Endothelial cell of hepatic sinusoid (primary cell): Measurements from ENCODE around the gene LCE3B.
"Not testable (repeated sequence)": the region's sequence is repeated elsewhere in the genome, so short reads cannot be mapped to it uniquely, and the experiment has no call there.

Experiments
- in situ Hi-C: cut with HindIII; loops from 2 replicates; pipeline ENCODE4 v1.10.0; 2017; ENCODE audit warnings: low sequenced_read_pairs

The LCE3B gene, protein sequence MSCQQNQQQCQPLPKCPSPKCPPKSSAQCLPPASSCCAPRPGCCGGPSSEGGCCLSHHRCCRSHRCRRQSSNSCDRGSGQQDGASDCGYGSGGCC

DNA sequence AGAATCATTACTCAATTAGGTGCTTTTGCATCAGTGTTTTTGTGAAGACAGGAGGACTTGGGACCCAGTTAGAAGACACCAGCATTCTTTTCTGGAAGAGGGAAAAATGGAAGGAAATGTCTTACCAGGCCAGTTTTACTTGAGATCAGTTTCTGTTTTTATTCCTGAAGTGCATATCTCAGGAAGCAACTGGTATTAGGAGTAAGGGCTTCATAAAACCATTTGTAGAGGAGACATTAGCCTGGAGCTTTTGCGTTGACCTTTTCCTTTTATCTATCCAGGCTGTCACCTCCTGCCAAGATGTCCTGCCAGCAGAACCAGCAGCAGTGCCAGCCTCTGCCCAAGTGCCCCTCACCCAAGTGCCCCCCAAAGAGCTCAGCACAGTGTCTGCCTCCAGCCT lies at the start of gene LCE3B:
LCE3B (plus strand) TSS at position 301 of the 400 bp plus-strand sequence; CDS start at position 301, 0 bp downstream.
- in situ Hi-C loops = no loop called here

DNA sequence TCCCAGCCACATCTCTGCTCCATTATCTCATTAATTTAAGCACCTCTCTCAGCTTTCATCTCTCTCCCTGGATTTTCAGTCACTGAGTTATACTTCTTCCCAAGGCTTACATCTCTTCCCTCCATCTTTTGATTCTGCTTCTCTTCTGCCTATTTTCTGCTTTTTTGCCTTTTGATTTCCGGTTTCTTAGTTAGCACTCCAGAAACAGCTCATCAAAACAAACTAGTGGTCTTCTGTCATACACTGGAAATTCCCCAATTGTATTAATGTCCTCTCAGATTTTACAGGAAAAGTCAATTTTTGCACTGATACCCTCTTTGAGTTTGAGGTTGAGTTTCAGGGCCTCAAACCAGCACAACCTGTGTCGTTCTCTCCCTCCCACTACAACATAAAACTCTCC lies 48.5 kb upstream of the LCE3B start:
- in situ Hi-C loops = no loop called here

DNA sequence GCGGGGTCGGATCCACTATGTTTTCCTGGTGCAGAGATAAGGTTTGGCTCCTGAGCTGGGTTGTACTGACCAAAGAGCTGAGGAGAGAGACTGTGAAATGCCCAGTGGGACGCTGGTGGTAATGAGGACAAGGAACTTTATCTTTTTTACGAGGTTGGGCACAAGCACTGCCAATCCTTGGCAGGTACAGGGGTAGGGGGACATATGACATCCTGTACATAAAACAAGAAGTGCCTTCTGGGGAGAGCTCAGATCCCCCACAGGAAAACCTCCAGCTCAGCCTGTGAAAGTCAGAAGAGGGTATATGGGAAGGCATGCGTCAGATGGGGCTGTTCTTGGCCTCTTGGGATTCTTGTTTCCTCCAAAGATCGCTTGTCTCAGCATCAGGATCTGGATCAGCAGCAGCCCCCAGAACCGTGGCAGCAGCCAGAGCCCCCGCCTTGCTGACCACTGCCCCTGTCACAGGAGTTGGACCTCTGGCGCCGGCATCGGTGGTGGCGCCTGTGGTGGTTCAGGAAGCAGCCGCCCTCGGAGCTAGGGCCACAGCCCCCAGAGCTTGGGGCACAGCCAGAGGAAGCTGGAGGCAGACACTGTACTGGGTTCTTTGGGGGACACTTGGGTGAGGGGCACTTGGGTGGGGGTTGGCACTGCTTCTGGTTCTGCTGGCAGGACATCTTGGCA lies 47.9 kb upstream of the LCE3B start:
- in situ Hi-C loops = no loop called here

DNA sequence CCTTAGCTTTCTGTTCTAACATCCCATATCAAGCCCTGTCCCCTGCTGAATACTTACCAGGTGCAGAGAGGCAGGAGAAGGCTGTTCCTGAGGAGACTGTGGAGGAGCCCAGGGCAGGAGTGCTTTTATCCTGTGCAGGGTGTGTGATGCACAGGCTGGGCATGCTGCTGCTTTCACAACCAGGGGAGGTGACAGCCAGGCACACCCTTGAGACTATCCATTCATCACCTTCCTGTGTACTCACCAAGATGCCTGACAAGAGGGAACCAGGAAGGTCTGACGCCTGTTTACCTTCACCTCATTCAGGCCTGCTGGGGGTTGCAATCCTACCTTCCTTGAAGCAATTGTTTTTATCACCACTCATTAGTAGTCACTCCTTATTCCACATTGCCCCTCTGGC lies 46.9 kb upstream of the LCE3B start, which contains the start of gene LCE3E:
LCE3E (minus strand) TSS at position 100 of the 400 bp plus-strand sequence. CDS start 572 bp downstream, outside the sequence.
- in situ Hi-C loops = no loop called here

DNA sequence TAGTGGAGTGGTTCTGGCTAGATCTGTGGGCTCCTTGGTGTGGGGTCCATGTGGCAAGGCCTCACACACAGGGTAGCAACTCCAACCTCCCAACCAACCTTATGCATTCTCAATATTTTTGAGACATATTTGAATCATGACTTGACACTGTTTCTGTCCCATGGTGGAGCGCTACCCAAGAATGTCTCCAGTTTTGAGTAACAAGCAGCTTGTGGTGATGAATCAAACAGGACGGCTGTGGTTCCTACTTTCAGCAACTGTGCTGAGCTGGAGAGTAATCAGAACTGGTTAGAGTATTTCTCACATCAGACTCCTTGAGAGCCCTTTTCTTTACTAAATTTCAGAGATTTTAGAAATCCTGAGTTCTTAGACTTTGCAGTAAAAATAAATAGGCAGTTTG lies 36.4 kb upstream of the LCE3B start:
- in situ Hi-C loops = no loop called here

DNA sequence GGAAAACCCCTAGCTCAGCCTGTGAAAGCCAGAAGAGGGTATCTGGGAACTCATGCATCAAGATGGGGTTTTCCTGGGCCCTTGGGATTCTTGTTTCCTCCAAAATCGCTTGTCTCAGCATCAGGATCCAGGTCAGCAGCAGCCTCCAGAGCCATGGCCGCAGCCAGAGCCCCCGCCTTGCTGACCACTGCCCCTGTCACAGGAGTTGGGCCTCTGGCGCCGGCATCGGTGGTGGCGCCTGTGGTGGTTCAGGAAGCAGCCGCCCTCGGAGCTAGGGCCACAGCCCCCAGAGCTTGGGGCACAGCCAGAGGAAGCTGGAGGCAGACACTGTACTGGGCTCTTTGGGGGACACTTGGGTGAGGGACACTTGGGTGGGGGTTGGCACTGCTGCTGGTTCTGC lies 34.1 kb upstream of the LCE3B start:
- in situ Hi-C loops = not testable (repeated sequence)

DNA sequence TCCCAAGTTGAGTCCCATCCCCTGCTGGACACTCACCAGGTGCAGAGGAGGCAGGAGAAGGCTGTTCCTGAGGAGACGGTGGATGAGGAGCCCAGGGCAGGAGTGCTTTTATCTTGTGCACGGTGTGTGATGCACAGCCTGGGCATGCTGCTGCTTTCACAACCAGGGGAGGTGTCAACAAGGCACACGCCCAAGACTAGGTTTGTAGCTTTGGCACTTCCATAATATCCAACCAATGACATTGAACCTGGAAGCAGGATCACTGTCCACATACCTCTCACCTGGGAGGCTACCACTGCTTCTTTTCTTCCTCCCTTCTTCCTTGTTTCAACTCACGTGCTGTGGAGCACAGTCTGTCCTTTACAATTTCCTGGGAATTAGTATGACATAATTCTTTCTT lies 33.2 kb upstream of the LCE3B start, which contains the start of gene LCE3D:
LCE3D (minus strand) TSS at position 84 of the 400 bp plus-strand sequence. CDS start 580 bp downstream, outside the sequence.
- in situ Hi-C loops = no loop called here

DNA sequence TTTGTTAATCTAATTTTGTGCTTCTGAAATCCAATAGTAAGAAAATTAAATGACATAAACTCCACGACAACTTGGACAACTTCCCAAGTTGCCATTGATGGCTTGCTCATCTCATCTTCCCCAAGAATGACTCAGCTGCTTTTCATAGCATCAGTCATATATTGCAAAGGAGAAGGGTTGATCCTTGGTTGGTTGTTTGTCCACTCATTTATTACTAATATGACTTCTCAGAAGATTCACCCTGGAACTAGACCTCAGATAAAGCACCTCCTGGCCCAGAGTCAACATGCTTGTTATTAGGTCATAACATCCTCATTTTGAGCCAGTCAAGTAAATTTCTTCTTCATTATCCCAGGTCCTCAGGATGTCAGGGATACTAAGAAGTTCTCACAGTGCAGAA lies 31.0 kb upstream of the LCE3B start:
- in situ Hi-C loops = no loop called here

DNA sequence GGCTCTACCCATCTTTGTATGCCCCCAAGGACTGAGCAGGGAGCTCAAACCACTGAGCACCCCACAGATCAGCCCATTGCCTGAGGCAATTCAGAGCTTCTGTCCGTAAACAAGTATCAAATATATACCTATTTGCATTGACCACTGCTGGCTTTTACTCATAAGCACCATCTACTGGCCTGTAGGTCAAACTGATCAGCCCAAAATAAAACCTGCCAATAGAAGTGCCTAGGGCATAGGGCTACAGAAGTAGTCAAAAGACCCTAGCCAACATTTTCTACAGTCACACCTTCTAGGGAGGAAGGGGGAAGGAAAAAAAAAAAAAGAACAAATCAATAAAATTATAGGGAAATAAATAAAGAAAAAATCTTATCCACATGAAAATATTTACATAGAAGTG lies 28.0 kb upstream of the LCE3B start:
- in situ Hi-C loops = no loop called here

DNA sequence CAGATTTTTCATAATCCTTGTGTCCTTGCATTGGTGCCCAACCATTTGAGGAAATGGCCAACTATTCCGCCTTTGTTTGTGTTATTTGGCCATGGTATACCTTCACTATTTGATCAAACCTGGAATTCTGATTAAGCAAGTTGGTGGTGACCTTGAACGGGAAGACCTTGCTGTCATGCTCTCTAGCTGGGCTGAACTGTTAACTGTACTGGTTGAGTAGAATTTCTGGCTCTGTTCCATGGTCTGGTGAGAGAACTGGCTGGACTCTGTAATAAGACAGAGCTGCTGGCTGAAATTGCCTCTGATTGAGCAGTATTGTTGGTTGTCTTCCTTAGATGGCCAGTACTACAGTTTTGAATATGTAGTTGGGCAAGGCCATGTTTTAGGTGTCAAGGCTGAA lies 16.6 kb upstream of the LCE3B start:
- in situ Hi-C loops = no loop called here

DNA sequence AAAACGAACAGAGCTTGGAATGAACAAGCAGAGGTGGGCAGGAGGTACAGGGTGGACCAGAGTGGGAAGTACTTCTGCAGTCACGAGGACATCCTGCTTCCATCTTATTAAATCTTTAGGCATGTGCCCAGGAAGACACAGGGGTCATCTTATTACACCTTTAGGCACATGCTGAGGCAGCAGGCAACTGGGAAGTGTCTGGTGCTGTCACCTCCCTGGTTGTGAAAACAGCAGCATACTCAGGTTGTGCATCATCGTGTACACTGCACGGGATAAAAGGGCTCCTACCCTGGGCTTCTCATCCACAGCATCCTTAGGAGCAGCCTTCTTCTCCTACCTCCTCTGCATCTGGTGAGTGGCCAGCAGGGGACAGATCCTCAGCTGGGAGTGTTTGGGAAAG lies 13.7 kb upstream of the LCE3B start, which contains the start of gene LCE3C:
LCE3C (plus strand) TSS at position 301 of the 400 bp plus-strand sequence. CDS start 498 bp downstream, outside the sequence.
- in situ Hi-C loops = no loop called here

DNA sequence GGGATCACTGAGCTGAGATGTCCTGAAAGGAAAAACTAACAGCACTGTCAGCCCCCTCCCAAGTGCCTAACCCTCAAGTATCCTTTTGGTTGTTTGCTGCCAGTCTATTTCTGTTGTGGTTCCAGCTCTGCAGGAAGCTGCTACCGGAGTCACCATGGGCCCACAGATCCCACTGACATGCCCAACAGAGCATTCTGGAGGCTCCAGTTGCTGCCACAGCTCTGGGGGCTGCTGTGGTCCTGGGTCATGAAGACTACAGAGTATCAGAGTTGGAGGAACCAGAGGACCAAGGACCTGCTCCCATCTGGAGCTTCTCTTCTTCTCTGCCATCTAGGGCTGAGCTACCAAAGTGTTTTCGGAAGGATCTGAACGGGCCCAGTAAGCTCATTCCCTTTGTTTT lies 8.4 kb downstream of the LCE3B start:
- in situ Hi-C loops = no loop called here

DNA sequence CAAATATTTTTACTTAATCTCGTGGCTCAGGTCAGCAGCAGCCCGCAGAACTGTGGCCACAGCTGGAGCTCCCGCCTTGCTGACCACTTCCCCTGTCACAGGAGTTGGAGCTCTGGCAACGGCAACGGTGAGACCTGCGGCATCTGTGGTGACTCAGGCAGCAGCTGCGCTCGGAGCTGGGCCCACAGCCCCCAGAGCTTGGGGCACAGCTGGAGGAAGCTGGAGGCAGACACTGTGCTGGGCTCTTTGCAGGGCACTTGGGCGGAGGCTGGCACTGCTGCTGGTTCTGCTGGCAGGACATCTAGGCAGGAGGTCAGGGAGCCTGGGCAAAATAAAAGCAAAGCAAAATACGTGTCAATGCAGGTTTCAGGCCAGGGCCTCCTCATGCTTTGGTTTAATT lies 9.2 kb downstream of the LCE3B start, which contains the start of gene LCE3A:
LCE3A (minus strand) TSS at position 301 of the 400 bp plus-strand sequence; CDS start at position 301, 0 bp downstream.
- in situ Hi-C loops = no loop called here

DNA sequence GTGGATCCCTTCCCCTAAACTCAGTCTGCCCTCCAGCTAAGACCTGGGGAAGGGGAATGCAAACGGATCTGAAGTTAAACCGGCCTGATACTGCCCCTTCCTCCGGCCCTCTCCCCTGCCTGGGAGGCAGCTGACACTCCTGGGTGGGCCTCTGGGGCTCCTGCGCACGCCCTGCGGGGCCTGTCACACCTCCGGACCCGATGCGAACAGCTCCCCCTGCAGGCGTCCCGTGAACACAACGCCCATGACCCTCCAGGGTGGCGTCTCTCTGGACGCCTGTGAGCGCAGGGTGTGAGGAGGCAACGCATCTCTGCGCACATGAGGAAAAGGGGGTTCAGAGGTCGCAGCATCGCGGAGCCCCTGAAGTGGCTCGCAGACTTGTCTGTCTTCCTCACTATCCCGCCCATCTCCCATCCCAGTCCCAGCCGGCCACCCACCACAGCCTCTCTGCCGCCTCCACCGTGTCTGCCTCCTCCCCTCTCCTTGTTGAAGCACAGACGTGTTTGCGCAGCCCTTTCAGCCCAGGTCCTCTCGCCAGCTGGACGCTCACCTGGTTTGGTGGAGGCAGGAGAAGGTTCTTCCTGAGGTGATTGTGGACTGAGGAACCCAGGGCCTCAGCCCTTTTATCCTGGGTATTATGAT lies 9.7 kb downstream of the LCE3B start:
- in situ Hi-C loops = no loop called here

DNA sequence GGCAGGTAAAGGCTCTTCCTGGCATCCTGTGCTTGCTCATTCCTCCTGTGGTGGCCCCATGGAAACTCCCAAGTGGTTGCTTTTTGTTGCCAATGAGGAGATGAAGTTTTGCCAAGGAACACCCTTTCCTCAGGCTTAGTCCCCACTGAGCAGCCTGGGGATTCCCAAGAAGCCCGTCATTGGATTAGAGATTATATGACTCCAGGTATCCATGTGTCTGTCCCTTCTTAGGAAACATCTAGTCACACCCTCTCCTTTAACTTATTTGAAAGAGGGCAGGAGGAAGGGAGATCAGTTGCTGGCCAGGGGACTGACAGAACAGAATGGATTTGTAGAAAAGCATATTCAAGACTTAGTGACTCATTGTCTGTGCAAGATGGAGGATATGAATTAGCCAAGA lies 13.1 kb downstream of the LCE3B start:
- in situ Hi-C loops = no loop called here

DNA sequence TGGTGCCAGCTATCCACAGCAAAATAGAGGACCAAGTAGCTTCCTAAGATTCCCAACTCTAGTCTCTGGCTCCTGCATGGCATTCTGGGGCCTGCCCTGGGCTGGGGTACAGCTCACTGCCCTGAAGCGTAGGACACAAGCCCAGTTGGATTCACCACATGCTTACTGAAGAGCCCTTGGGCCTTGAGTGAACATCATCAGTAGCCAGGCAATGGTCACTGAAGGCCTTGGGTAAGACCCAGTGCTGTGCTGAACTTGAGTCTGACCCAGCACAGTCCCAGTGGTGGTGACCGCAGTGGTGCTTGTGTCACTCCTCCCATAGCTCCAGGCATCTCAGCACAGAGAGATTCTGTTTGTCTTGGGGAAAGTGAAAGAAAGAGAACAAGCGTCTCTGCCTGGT lies 17.0 kb downstream of the LCE3B start:
- in situ Hi-C loops = no loop called here

DNA sequence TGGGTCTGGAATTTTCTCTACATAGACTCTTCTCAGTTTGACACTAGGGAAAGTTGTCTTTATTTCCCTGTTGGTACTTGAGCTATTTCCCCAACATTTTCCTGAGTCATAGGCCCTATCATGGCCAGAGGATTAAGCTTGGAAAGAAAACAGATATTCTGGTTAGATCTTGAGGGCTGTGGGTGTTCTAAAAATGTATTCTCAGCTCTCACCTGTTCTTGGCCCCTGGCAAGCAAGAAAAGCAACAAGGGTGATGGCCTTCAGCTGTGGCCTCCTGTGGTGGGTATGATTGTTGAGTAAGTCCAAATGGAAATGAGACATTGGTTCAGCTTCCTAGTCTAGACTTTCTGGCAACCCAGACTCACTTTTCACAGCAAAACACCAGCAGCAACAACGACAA lies 26.7 kb downstream of the LCE3B start:
- in situ Hi-C loops = no loop called here

DNA sequence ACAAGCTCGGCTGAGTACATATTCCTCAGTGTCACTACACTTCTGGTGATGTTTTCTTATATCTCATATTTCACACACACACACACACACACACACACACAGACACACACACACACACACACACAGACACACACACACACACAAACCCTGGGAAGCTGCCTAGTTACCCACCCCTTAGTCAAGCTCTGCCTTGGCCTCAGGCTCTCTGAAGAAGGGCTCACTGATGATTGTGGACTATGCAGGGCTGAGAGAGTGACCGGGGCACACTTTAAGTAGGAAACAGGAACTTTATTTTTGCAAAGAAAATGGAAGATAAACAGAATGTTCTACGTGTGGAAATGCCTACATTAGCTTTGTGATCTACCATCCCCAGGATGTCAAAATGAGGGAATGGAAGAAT lies 30.3 kb downstream of the LCE3B start:
- in situ Hi-C loops = no loop called here

DNA sequence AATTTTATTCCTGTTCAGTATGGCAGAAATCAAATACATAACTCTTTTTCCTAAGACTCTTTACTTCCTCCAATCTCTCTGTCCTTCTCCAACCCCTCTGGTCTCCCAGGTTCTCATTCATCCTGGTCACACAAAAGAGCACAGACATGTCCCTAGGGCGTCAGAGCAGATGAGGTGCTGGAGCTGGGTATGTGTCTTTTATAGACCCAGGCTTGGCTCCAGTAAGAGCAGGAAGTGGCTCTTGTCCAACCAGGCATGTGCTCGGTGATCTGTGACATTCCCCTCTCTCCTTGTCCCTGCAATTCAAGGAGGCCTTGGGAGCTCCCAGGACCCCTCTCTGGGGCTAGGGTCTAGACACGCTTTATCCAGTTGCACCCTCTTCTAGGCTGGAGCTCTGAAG lies 31.5 kb downstream of the LCE3B start:
- in situ Hi-C loops = no loop called here

DNA sequence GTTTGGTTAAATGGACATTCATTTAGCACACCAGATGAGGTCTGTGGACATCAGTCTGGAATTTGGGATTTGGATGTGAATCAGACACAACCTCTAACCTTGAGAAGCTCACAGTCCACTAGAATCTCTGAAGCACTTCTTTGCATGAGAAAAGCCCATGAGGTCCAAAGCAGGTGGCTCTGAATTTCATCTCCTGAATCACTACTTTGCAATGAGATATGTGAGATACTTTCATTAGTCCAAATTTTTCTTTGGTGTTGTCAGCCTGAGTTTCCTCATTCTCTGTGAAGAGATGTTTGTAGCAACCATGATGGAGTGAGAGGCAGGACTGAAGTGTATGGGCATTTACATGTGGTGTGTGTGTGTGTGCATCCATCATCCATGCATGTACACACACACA lies 33.0 kb downstream of the LCE3B start:
- in situ Hi-C loops = no loop called here

DNA sequence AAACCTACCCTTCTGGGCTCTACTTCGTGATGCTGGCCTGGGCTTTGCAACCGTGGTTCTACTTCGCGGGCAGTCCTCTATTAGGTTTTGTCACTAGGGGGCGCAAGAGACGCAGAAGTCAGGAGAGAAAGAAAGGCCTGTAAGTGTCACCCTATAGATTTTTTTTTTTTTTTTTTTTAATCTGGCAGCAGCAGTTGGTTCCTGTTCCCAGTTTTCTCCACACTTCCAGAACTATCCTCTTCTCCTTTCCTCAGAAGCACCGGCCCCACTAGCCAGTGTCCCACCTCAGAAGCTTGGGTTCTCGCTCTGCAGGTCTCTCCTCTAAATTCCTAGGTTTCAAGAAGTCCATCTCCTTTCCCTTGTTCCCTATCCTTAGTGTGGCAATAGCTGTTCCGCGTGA lies 40.5 kb downstream of the LCE3B start:
- in situ Hi-C loops = no loop called here

DNA sequence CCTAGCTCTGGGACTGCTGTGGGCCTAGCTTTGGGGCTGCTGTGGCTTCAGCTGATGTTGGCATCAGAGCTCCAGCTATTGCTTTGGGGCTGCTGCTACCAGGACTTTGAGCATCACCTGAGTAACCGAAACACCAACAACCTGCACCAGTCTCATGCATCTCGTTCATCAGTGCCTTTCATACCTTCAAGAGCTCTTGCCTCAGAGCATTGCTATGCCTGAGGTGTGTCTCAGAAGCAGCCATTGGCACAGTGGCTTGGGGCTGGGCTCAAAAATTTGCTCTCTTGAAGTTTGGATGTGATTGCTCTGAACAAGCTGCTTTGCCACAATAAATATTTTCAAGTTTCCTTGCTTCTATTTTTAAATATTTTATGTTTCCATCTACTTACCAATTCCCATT lies 42.8 kb downstream of the LCE3B start:
- in situ Hi-C loops = no loop called here
